NT2/D1 (cell line): Measurements from ENCODE around the gene TKT.

Source experiments
- DNase-seq: peaks from one replicate; pipeline ENCODE4 v3.0.0-alpha.2; 2011; ENCODE audit warnings: low read depth, low spot score
- H3K27me3 ChIP-seq: 2 replicates; pipeline ENCODE4 v1.6.0; 2011; ENCODE audit warnings: mild to moderate bottlenecking; ENCODE audit not compliant: insufficient read length, insufficient read depth
- H3K36me3 ChIP-seq: 2 replicates; pipeline ENCODE4 v1.6.1; 2011; ENCODE audit warnings: mild to moderate bottlenecking, low read length, mixed read lengths; ENCODE audit not compliant: insufficient read depth, insufficient read length
- H3K4me1 ChIP-seq: 2 replicates; pipeline ENCODE4 v1.5.1; 2011; ENCODE audit not compliant: insufficient read depth, insufficient read length
- H3K4me3 ChIP-seq: 2 replicates; pipeline ENCODE4 v1.5.1; 2011; ENCODE audit warnings: low read depth; ENCODE audit not compliant: insufficient read length
- H3K9ac ChIP-seq: 2 replicates; pipeline ENCODE4 v1.6.0; 2011; ENCODE audit warnings: low read depth; ENCODE audit not compliant: insufficient read length
- H3K9me3 ChIP-seq: 2 replicates; pipeline ENCODE4 v1.5.1; 2011; ENCODE audit warnings: mild to moderate bottlenecking, low read length; ENCODE audit not compliant: insufficient read depth
- SUZ12 ChIP-seq: IDR thresholded peaks from 2 replicates; pipeline ENCODE4 v1.6.1; 2011; ENCODE audit not compliant: insufficient read length, insufficient read depth; ENCODE audit errors: extremely low read depth
- YY1 ChIP-seq: IDR thresholded peaks from 2 replicates; pipeline ENCODE4 v1.6.1; 2011; ENCODE audit not compliant: insufficient read length, insufficient read depth
- ZNF274 ChIP-seq: IDR thresholded peaks from 2 replicates; pipeline ENCODE4 v1.6.1; 2011; ENCODE audit warnings: mild to moderate bottlenecking, low read depth, low read length

Gene TKT

GRCh38 chr3:53194210-53195065, 61.4 kb downstream of the TKT start:
- DNase-seq = peak; percentile 38
- Histone ChIP-seq H3K4me1 (peaks cover 25% of the 10 kb centered on the region), H3K9me3 (no peaks in the 10 kb centered on the region), H3K9ac (peak overlapping the region; percentile 16), H3K4me3 (no peak overlapping the region), H3K36me3 (peaks cover 28% of the 10 kb centered on the region), H3K27me3 (no peaks in the 10 kb centered on the region)
- no peak for TF ChIP-seq ZNF274
- TF ChIP-seq YY1 = no peak
- TF ChIP-seq SUZ12 = no peak

- Histone ChIP-seq H3K27me3 (no peaks in the 10 kb centered on the region), H3K9me3 (no peaks in the 10 kb centered on the region), H3K36me3 (peaks cover 36% of the 10 kb centered on the region), H3K4me1 (peaks cover 25% of the 10 kb centered on the region), H3K4me3 (no peak overlapping the region), H3K9ac (peak overlapping the region; percentile 29)
- TF ChIP-seq ZNF274 (no peak), YY1 (no peak), SUZ12 (no peak)
- DNase-seq = no peak
These were observed 62.2 kb downstream of the TKT start for GRCh38 chr3:53193466-53194209.

- Histone ChIP-seq H3K36me3 (peaks cover 43% of the 10 kb centered on the region), H3K27me3 (no peaks in the 10 kb centered on the region)
- no peak for DNase-seq
These were observed 63.2 kb downstream of the TKT start for GRCh38 chr3:53192608-53193007.

GRCh38 chr3:53191836-53192480, 63.9 kb downstream of the TKT start:
- H3K36me3 ChIP-seq = peaks cover 48% of the 10 kb centered on the region
- no peak overlapping the region for H3K4me3 ChIP-seq
- H3K4me1 ChIP-seq = peaks cover 25% of the 10 kb centered on the region
- DNase-seq = no peak
- no peak overlapping the region for H3K9ac ChIP-seq
- no peaks in the 10 kb centered on the region for H3K27me3 ChIP-seq
- no peaks in the 10 kb centered on the region for H3K9me3 ChIP-seq
- TF ChIP-seq YY1 (no peak), SUZ12 (no peak), ZNF274 (no peak)

More at GRCh38 chr3:53192608-53193007, 63.2 kb downstream of the TKT start:
- no peak overlapping the region for H3K4me3 ChIP-seq
- TF ChIP-seq SUZ12 (no peak), YY1 (no peak), ZNF274 (no peak)
- peaks cover 25% of the 10 kb centered on the region for H3K4me1 ChIP-seq
- no peaks in the 10 kb centered on the region for H3K9me3 ChIP-seq
- H3K9ac ChIP-seq = no peak overlapping the region

- DNase-seq = no peak
- H3K27me3 ChIP-seq = no peaks in the 10 kb centered on the region
- H3K9me3 ChIP-seq = no peaks in the 10 kb centered on the region
- no peak overlapping the region for H3K4me3 ChIP-seq
- TF ChIP-seq ZNF274 (no peak), YY1 (no peak), SUZ12 (no peak)
- peaks cover 61% of the 10 kb centered on the region for H3K36me3 ChIP-seq
- H3K9ac ChIP-seq = no peak overlapping the region
- peaks cover 23% of the 10 kb centered on the region for H3K4me1 ChIP-seq
These were observed 65.2 kb downstream of the TKT start for GRCh38 chr3:53190659-53191058.

GRCh38 chr3:53189276-53189675, 66.5 kb downstream of the TKT start:
- DNase-seq = no peak
- Histone ChIP-seq H3K9ac (no peak overlapping the region), H3K27me3 (no peaks in the 10 kb centered on the region), H3K36me3 (peaks cover 71% of the 10 kb centered on the region), H3K4me1 (peaks cover 17% of the 10 kb centered on the region), H3K4me3 (no peak overlapping the region), H3K9me3 (no peaks in the 10 kb centered on the region)
- TF ChIP-seq YY1 (no peak), SUZ12 (no peak), ZNF274 (no peak)

GRCh38 chr3:53188720-53189119, 67.1 kb downstream of the TKT start:
- Histone ChIP-seq H3K4me3 (no peak overlapping the region), H3K9ac (no peak overlapping the region), H3K27me3 (no peaks in the 10 kb centered on the region), H3K36me3 (peaks cover 72% of the 10 kb centered on the region), H3K4me1 (peaks cover 11% of the 10 kb centered on the region), H3K9me3 (no peaks in the 10 kb centered on the region)
- TF ChIP-seq SUZ12 = no peak
- no peak for TF ChIP-seq ZNF274
- no peak for TF ChIP-seq YY1
- DNase-seq = no peak
